Trophoblast cell (in vitro differentiated cells and primary cell): ENCODE measurements around the gene PHOSPHO1.
"Not testable (repeated sequence)": the region's sequence is repeated elsewhere in the genome, so short reads cannot be mapped to it uniquely, and the experiment has no call there.

Experiments
- DNase-seq, 2 donors: peaks; one replicate each; pipeline ENCODE4 v3.0.0-alpha.2; 2016
- H2AFZ ChIP-seq: 2 replicates; pipeline ENCODE4 v1.6.1; 2013; ENCODE audit warnings: low read length, moderate library complexity, mild to moderate bottlenecking; ENCODE audit not compliant: insufficient read depth, poor library complexity
- H2AK5ac ChIP-seq: 2 replicates; pipeline ENCODE4 v1.6.1; 2013; ENCODE audit warnings: mild to moderate bottlenecking, low read length
- H2BK120ac ChIP-seq: 2 replicates; pipeline ENCODE4 v1.6.1; 2013; ENCODE audit warnings: low read length, mild to moderate bottlenecking, moderate library complexity; ENCODE audit not compliant: insufficient read depth, poor library complexity
- H2BK12ac ChIP-seq: 2 replicates; pipeline ENCODE4 v1.6.1; 2013; ENCODE audit warnings: mild to moderate bottlenecking, low read length, moderate library complexity
- H2BK5ac ChIP-seq: 2 replicates; pipeline ENCODE4 v1.6.1; 2013; ENCODE audit warnings: low read length, low read depth, moderate library complexity, mild to moderate bottlenecking; ENCODE audit not compliant: poor library complexity
- H3K14ac ChIP-seq: 2 replicates; pipeline ENCODE4 v1.6.1; 2013; ENCODE audit warnings: mild to moderate bottlenecking, low read length
- H3K18ac ChIP-seq: 2 replicates; pipeline ENCODE4 v1.6.1; 2013; ENCODE audit warnings: mild to moderate bottlenecking, low read length
- H3K23ac ChIP-seq: 2 replicates; pipeline ENCODE4 v1.6.1; 2013; ENCODE audit warnings: low read length
- H3K27ac ChIP-seq: 2 replicates; pipeline ENCODE4 v1.5.1; 2013; ENCODE audit warnings: low read depth, mild to moderate bottlenecking, inconsistent platforms, low read length, moderate library complexity
- H3K27me3 ChIP-seq: 2 replicates; pipeline ENCODE4 v1.6.1; 2013; ENCODE audit warnings: inconsistent platforms, mild to moderate bottlenecking, low read length, moderate library complexity; ENCODE audit not compliant: insufficient read depth
- H3K36me3 ChIP-seq, 2 experiments: 1 replicate in 1 of 2; 2 replicates in 1 of 2; pipeline ENCODE4 v1.6.1; 2013; ENCODE audit warnings: low read length in 2 of 2, mild to moderate bottlenecking in 2 of 2, moderate library complexity in 1 of 2; ENCODE audit not compliant: insufficient read depth in 2 of 2, control insufficient read depth in 1 of 2
- H3K4ac ChIP-seq: 2 replicates; pipeline ENCODE4 v1.6.1; 2013; ENCODE audit warnings: low read depth, mild to moderate bottlenecking, low read length, moderate library complexity
- H3K4me1 ChIP-seq, 2 experiments: 1 replicate in 1 of 2; 2 replicates in 1 of 2; pipeline ENCODE4 v1.6.1; 2013; ENCODE audit warnings: low read length in 2 of 2, mild to moderate bottlenecking in 2 of 2, moderate library complexity in 1 of 2; ENCODE audit not compliant: insufficient read depth in 2 of 2, control insufficient read depth in 1 of 2
- H3K4me2 ChIP-seq: 2 replicates; pipeline ENCODE4 v1.6.1; 2013; ENCODE audit warnings: inconsistent platforms, mild to moderate bottlenecking, low read length, moderate library complexity
- H3K4me3 ChIP-seq: 2 replicates; pipeline ENCODE4 v1.5.1; 2013; ENCODE audit warnings: mild to moderate bottlenecking, low read depth, low read length, inconsistent platforms
- H3K79me1 ChIP-seq: one replicate; pipeline ENCODE4 v1.6.1; 2013; ENCODE audit warnings: low read length
- H3K79me2 ChIP-seq: 2 replicates; pipeline ENCODE4 v1.6.1; 2013; ENCODE audit warnings: low read length, mild to moderate bottlenecking; ENCODE audit not compliant: control insufficient read depth, insufficient read depth, poor library complexity
- H3K9ac ChIP-seq: 2 replicates; pipeline ENCODE4 v1.6.1; 2013; ENCODE audit warnings: mild to moderate bottlenecking, low read length
- H3K9me3 ChIP-seq: 2 replicates; pipeline ENCODE4 v1.6.1; 2013; ENCODE audit warnings: low read depth, mild to moderate bottlenecking, control low read depth, inconsistent platforms, low read length; ENCODE audit not compliant: insufficient read depth
- H4K12ac ChIP-seq: 2 replicates; pipeline ENCODE4 v1.6.1; 2013; ENCODE audit warnings: low read depth, mild to moderate bottlenecking, low read length, moderate library complexity
- H4K8ac ChIP-seq: 2 replicates; pipeline ENCODE4 v1.6.1; 2013; ENCODE audit warnings: low read depth, mild to moderate bottlenecking, low read length, moderate library complexity
- H4K91ac ChIP-seq: one replicate; pipeline ENCODE4 v1.6.1; 2013; ENCODE audit warnings: low read depth, mild to moderate bottlenecking, low read length, moderate library complexity
- WGBS: extraction: QIAGEN DNeasy Blood & Tissue Kit; methylation state at CpG from one replicate; pipeline ENCODE4 v1.1.7; 2013; ENCODE audit warnings: missing lambda C conversion rate; ENCODE audit not compliant: insufficient read length, insufficient coverage; ENCODE audit errors: extremely low coverage; 5-methylcytosine and 5-hydroxymethylcytosine counted together

PHOSPHO1 gene

DNA sequence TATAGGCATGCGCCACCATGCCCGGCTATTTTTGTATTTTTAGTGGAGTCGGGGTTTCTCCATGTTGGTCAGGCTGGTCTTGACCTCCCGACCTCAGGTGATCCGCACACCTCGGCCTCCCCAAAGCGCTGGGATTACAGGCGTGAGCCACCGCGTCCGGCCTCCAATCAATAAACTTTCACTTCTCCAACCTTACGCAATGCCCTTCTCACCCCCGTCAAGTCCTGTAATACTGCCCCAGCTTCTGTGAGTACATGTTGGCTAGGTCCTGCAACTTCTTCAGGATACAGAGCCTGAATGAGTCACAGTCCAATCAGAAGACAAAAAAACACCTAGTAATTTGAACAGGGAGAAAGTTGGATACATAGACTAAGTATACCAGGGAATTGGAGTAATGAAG is 47.1 kb upstream of the PHOSPHO1 start:
- Histone ChIP-seq H3K4ac (no peak overlapping the region), H3K36me3 (no peaks in the 10 kb centered on the region), H3K4me3 (no peak overlapping the region), H3K4me1 (no peaks in the 10 kb centered on the region), H3K27ac (no peak overlapping the region), H2BK12ac (no peak overlapping the region), H4K91ac (no peak overlapping the region), H3K79me2 (no peaks in the 10 kb centered on the region), H3K23ac (no peak overlapping the region), H2BK120ac (no peak overlapping the region), H2BK5ac (no peak overlapping the region), H2AK5ac (no peak overlapping the region), H3K9me3 (no peaks in the 10 kb centered on the region), H3K4me2 (no peak overlapping the region), H3K27me3 (no peaks in the 10 kb centered on the region), H3K79me1 (no peaks in the 10 kb centered on the region), H3K14ac (no peak overlapping the region), H4K8ac (no peak overlapping the region), H3K18ac (no peak overlapping the region), H2AFZ (no peak overlapping the region), H4K12ac (no peak overlapping the region), H3K9ac (no peak overlapping the region)
- 100% methylated on average over 2 of the region's 13 CpGs for WGBS
- DNase-seq = no peak

DNA sequence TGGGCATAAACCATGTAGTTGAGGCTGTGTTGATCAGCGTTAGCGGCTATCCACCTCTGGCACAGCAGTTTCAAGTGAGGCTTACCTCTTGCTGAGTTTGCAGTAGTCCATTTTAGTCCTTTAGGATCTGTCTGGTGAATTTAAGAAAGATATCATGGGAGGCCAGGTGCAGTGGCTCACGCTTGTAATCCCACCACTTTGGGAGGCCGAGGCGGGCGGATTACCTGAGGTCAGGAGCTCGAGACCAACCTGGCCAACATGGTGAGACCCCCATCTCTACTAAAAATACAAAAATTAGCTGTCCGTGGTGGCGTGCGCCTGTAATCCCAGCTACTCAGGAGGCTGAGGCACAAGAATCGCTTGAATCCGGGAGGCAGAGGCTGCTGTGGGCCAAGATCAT is 45.4 kb upstream of the PHOSPHO1 start:
- WGBS = no CpG with 5 or more reads among the region's 12 CpGs

DNA sequence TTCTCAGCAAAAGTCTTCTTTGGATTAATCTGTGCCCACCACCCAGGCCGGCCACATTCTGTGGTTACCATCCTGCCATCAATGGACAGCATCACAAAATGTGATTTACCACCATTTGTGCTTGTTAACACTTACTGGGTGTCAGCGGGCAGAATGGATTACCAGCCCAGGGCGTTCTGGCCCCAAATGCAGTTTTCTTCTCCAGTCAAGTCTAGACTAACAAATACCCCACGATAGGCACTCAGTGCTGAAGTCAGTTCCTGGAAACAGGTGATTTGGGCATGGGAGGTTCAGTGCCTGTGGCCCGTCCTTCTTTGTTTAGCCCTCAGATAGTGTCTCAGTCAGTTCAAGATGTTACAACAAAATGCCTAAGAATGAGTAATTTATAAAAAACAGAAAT is 38.8 kb upstream of the PHOSPHO1 start:
- Histone ChIP-seq H3K14ac (no peak overlapping the region), H3K9ac (no peak overlapping the region), H2BK12ac (no peak overlapping the region), H2AK5ac (no peak overlapping the region), H3K23ac (no peak overlapping the region), H4K8ac (no peak overlapping the region), H4K12ac (no peak overlapping the region), H3K9me3 (no peaks in the 10 kb centered on the region), H3K27me3 (no peaks in the 10 kb centered on the region), H3K79me2 (no peaks in the 10 kb centered on the region), H2AFZ (no peak overlapping the region), H3K27ac (no peak overlapping the region), H3K4me3 (no peak overlapping the region), H3K18ac (no peak overlapping the region), H4K91ac (no peak overlapping the region), H2BK120ac (no peak overlapping the region), H3K79me1 (no peaks in the 10 kb centered on the region), H3K4me2 (no peak overlapping the region), H3K4ac (no peak overlapping the region), H2BK5ac (no peak overlapping the region), H3K4me1 (no peaks in the 10 kb centered on the region), H3K36me3 (no peaks in the 10 kb centered on the region)
- no CpG with 5 or more reads among the region's 5 CpGs for WGBS
- no peak for DNase-seq

More for the DNA sequence above, 45.4 kb upstream of the PHOSPHO1 start:
- H3K9ac ChIP-seq, H2BK12ac ChIP-seq, H4K12ac ChIP-seq, DNase-seq, H2BK5ac ChIP-seq, H3K14ac ChIP-seq, H3K9me3 ChIP-seq, H3K18ac ChIP-seq, H2AFZ ChIP-seq, H3K4me2 ChIP-seq, H4K8ac ChIP-seq, H3K4me1 ChIP-seq, H2AK5ac ChIP-seq, H3K36me3 ChIP-seq, H3K79me2 ChIP-seq, H3K27ac ChIP-seq, H2BK120ac ChIP-seq, H4K91ac ChIP-seq, H3K27me3 ChIP-seq, H3K4me3 ChIP-seq, H3K23ac ChIP-seq, H3K4ac ChIP-seq, H3K79me1 ChIP-seq: not testable (repeated sequence)

DNA sequence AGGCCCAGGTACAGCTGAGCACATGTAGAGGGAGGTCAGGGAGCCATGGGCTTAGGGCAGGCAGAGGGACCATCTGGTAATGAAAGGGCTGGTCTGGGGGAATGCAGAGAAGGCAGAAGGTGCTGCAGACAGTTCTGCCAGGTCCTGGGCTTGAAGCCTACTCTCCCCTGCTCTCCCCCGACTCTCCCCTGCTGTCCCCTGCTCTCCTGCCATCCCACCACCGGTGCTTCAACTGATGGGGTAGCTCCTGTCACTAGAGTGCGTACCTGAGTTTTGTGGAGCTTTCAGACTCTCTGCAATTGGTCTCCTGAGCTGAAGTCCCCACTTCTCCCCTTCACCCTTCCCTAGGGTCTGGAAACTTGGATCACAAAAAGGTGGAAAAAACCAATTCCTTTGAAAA is 37.3 kb upstream of the PHOSPHO1 start:
- Histone ChIP-seq H3K4me2 (no peak overlapping the region), H2BK120ac (no peak overlapping the region), H3K4me3 (no peak overlapping the region), H4K91ac (no peak overlapping the region), H2BK12ac (no peak overlapping the region), H3K23ac (no peak overlapping the region), H3K14ac (no peak overlapping the region), H3K27ac (no peak overlapping the region), H3K79me1 (no peaks in the 10 kb centered on the region), H3K79me2 (no peaks in the 10 kb centered on the region), H3K4ac (no peak overlapping the region), H3K9me3 (no peaks in the 10 kb centered on the region), H3K9ac (no peak overlapping the region), H2AK5ac (no peak overlapping the region), H3K18ac (no peak overlapping the region), H4K8ac (no peak overlapping the region), H4K12ac (no peak overlapping the region), H3K36me3 (no peaks in the 10 kb centered on the region), H3K27me3 (no peaks in the 10 kb centered on the region), H2BK5ac (no peak overlapping the region), H3K4me1 (no peaks in the 10 kb centered on the region), H2AFZ (no peak overlapping the region)
- DNase-seq = no peak
- WGBS = no CpG with 5 or more reads among the region's 3 CpGs
